Calu3 (cell line): ENCODE results near the gene CD38. TPM values are rescaled to one million over a fixed set of nuclear protein-coding genes. Genes with fewer than 3 reads are reported as not detected.
"Not testable (repeated sequence)": the region's sequence is repeated elsewhere in the genome, so short reads cannot be mapped to it uniquely, and the experiment has no call there.

Experiments used
- BruUV-seq: library from RNA; stranded (reverse); fragments of 400-500 nt; replicated peaks from 2 replicates; lab custom pipeline; 2021; lab: Mats Ljungman, UMichigan
- CTCF ChIA-PET: fragments of 300-600 bp; sonication (Branson Sonifier 250); formaldehyde crosslinking; loops from one replicate; lab custom pipeline; 2022; ENCODE audit warnings: antibody characterized with exemption; lab: Charles Lee
- DNase-seq: peaks from one replicate; pipeline ENCODE4 v3.0.0; 2022
- H3K27ac Mint-ChIP-seq: one replicate; pipeline ENCODE4 v1.8.0; 2022; ENCODE audit warnings: mixed read lengths; ENCODE audit not compliant: unreplicated experiment
- H3K27me3 Mint-ChIP-seq: one replicate; pipeline ENCODE4 v1.8.0; 2022; ENCODE audit warnings: mixed read lengths; ENCODE audit not compliant: unreplicated experiment
- H3K36me3 Mint-ChIP-seq: one replicate; pipeline ENCODE4 v1.8.0; 2022; ENCODE audit warnings: mild to moderate bottlenecking, moderate library complexity, mixed read lengths; ENCODE audit not compliant: insufficient read depth, unreplicated experiment
- H3K4me1 Mint-ChIP-seq: one replicate; pipeline ENCODE4 v1.8.0; 2022; ENCODE audit warnings: mild to moderate bottlenecking, low read depth, mixed read lengths; ENCODE audit not compliant: unreplicated experiment
- H3K4me3 Mint-ChIP-seq: one replicate; pipeline ENCODE4 v1.8.0; 2022; ENCODE audit warnings: mild to moderate bottlenecking, low read depth, moderate library complexity, mixed read lengths; ENCODE audit not compliant: unreplicated experiment
- H3K9me3 Mint-ChIP-seq: one replicate; pipeline ENCODE4 v1.8.0; 2022; ENCODE audit warnings: low read depth, mixed read lengths; ENCODE audit not compliant: unreplicated experiment
- CTCF ChIP-seq: fragments of 200-600 bp; IDR thresholded peaks from one replicate; pipeline ENCODE4 v1.8.0; 2022; ENCODE audit warnings: antibody characterized with exemption; ENCODE audit not compliant: unreplicated experiment
- intact Hi-C: fragments of 100-400 bp; cut with micrococcal nuclease; formaldehyde crosslinking; loops from one replicate; pipeline ENCODE4 v1.10.0; 2022; ENCODE audit not compliant: unreplicated experiment
- total RNA-seq: library from RNA; stranded (reverse); gene quantifications from 2 replicates; pipeline ENCODE4 v1.2.3, GENCODE V29; 2022

Gene CD38
- total RNA-seq, 1 experiment from 2014 or later: 3.4 TPM

GRCh38 chr4:15797320-15797719, 19.2 kb downstream of the CD38 start:
- H3K4me1 Mint-ChIP-seq: no peaks in the 10 kb centered on the region
- intact Hi-C loops: no loop called here
- CTCF ChIA-PET: no interaction called here
- BruUV-seq: no TSS peak
- no peak overlapping the region for H3K27ac Mint-ChIP-seq
- DNase-seq: no peak
- TF ChIP-seq CTCF: no peak
- no peaks in the 10 kb centered on the region for H3K9me3 Mint-ChIP-seq
- H3K4me3 Mint-ChIP-seq: no peak overlapping the region
- H3K27me3 Mint-ChIP-seq: no peaks in the 10 kb centered on the region
- H3K36me3 Mint-ChIP-seq: no peaks in the 10 kb centered on the region

- intact Hi-C loops: no loop called here
- CTCF ChIA-PET: no interaction called here
- no peaks in the 10 kb centered on the region for H3K9me3 Mint-ChIP-seq
- TF ChIP-seq CTCF: no peak
- H3K27me3 Mint-ChIP-seq: no peaks in the 10 kb centered on the region
- H3K27ac Mint-ChIP-seq: no peak overlapping the region
- no peak for DNase-seq
- BruUV-seq: no TSS peak
- no peak overlapping the region for H3K4me3 Mint-ChIP-seq
- H3K4me1 Mint-ChIP-seq: no peaks in the 10 kb centered on the region
- no peaks in the 10 kb centered on the region for H3K36me3 Mint-ChIP-seq
These were observed 21.0 kb downstream of the CD38 start for GRCh38 chr4:15799141-15799540.

GRCh38 chr4:15799701-15800100, 21.6 kb downstream of the CD38 start:
- Mint-ChIP-seq H3K4me3 (no peak overlapping the region), H3K27me3 (no peaks in the 10 kb centered on the region), H3K4me1 (no peaks in the 10 kb centered on the region), H3K36me3 (no peaks in the 10 kb centered on the region), H3K27ac (no peak overlapping the region), H3K9me3 (no peaks in the 10 kb centered on the region)
- no peak for TF ChIP-seq CTCF
- CTCF ChIA-PET: no interaction called here
- no peak for DNase-seq
- no TSS peak for BruUV-seq
- intact Hi-C loops: loop anchor here (10.0 kb wide), 1 partner anchor 465 kb away; no protein-coding TSS in a partner anchor

- peaks cover 11% of the 10 kb centered on the region for H3K4me1 Mint-ChIP-seq
- DNase-seq, H3K27ac Mint-ChIP-seq, H3K27me3 Mint-ChIP-seq, H3K4me3 Mint-ChIP-seq, CTCF ChIA-PET, H3K36me3 Mint-ChIP-seq, BruUV-seq, H3K9me3 Mint-ChIP-seq: not testable (repeated sequence)
- intact Hi-C loops: loop anchor here (10.0 kb wide), 1 partner anchor 462 kb away; no protein-coding TSS in a partner anchor
These were observed 24.4 kb downstream of the CD38 start for GRCh38 chr4:15802497-15802896.
